ENCODE measurements around the gene DMD.
"Not testable (repeated sequence)": the region's sequence is repeated elsewhere in the genome, so short reads cannot be mapped to it uniquely, and the experiment has no call there.

Gene DMD

DNA sequence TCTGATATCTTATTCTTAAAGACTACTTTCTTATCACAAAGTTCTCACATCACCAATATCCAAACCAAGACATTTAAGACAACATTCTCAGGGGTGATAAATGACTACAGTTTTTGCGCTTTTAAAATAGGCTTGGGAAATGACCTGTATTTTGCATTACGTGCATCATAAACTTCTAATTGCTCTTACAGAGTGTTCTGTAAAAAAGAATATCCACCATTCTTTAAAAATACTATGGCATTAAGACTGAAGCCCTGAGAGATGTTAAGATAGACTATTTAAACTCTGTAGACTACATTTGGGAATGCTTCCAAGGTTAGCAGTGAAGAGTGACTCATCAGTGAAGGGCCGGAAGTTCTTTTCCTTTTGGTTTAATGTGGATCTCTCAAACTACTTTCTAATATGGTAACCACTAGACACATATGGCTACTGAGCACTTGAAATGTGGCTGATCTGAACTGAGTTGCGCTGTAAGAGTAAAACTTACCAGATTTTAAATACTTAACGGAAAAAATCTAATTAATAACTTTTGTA, 1620.7 kb downstream of the DMD start:
- no peak overlapping the region for H3K4me3 ChIP-seq (ENCODE audit: low read depth, low read length)
- TF ChIP-seq CTCF (IDR thresholded peaks at IDR 0.05; ENCODE audit: borderline replicate concordance, insufficient read depth, low read depth, low read length): no peak

DNA sequence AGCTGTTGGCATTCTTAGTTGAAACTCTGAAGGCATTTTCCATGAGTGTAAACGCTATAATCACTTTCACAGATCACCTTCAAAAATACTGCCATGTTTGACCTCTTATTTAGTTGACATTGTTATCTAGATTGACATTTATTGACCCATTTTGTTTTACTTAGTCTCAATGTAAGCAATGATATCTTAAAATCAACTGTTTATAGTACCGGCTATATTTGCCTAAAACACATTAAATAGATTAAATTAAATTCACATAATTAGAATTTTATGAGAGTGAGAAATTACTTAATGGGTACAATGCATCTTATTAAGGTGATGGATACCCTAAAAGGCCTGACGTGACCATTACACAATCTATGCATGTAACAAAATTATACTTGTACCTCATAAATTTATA, 1621.8 kb downstream of the DMD start:
- no peak overlapping the region for H3K4me3 ChIP-seq (ENCODE audit: low read depth, low read length)
- no peak for TF ChIP-seq CTCF (IDR thresholded peaks at IDR 0.05; ENCODE audit: borderline replicate concordance, insufficient read depth, low read depth, low read length)

DNA sequence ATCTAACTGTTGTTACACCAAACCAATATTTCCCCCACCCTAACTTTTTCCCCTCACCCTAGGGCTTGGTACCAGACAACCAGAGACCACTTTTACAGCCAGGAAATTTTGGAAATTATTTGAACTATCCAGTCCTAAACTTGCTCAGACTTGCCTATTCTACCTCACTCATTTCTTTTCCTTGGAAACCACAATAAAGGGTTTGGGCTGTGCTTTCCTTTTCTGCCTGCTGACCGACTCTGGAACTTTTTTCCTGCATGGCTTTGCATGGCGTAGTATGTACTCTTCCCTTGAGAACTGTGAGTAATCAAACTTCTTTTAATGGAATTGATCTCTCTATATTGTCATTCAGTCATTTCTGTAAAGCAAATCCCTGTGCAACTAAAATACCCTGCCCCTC, 1623.0 kb downstream of the DMD start:
- no peak overlapping the region for H3K4me3 ChIP-seq (ENCODE audit: low read depth, low read length)
- TF ChIP-seq CTCF (IDR thresholded peaks at IDR 0.05; ENCODE audit: borderline replicate concordance, insufficient read depth, low read depth, low read length): no peak

GRCh38 chrX:31583892-31584291, 1627.5 kb downstream of the DMD start:
- H3K4me3 ChIP-seq (ENCODE audit: low read depth, low read length): not testable (repeated sequence)

DNA sequence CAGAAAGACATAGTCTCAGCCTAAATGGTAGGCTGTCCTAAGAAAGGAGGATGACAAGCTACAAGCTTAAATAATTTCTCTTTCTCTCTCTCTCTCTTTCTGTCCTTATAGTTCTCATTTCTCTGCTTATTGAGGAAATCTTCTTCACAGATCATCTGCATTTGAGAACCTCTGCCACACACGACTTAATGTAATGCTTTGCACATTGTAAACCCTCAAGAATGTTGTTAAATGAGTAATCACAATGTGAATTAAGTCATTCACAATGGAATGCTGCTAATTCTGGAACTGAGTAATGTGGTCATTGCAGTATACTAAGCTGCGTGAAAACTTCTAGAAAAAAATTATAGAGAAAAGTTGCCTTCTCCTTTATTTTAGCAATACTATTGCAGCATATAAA, 1630.6 kb downstream of the DMD start:
- H3K4me3 ChIP-seq (ENCODE audit: low read depth, low read length): no peak overlapping the region
- no peak for TF ChIP-seq CTCF (IDR thresholded peaks at IDR 0.05; ENCODE audit: borderline replicate concordance, insufficient read depth, low read depth, low read length)

- no peak for TF ChIP-seq CTCF (IDR thresholded peaks at IDR 0.05; ENCODE audit: borderline replicate concordance, insufficient read depth, low read depth, low read length)
- no peak overlapping the region for H3K4me3 ChIP-seq (ENCODE audit: low read depth, low read length)
Measured at GRCh38 chrX:31580227-31580626, 1631.1 kb downstream of the DMD start.

DNA sequence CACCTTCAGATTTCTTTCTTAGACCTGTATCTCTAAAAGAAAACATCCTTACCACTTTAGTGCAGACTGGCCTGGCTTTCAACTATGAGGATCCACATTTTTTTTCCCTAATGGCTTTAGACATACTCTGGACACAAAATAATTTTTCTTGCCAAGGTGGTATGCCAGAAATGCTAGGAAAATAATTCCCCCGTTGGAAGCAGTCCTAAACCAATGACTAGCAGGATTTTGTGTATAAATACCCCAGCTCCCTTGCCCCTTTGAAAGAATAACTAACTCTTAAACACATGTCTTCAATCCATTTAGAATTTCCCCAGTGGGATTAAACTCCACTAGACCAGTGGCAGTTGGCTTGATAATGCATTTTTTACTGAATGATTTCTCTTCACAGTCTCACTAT, 1639.0 kb downstream of the DMD start:
- TF ChIP-seq CTCF (IDR thresholded peaks at IDR 0.05; ENCODE audit: borderline replicate concordance, insufficient read depth, low read depth, low read length): no peak
- no peak overlapping the region for H3K4me3 ChIP-seq (ENCODE audit: low read depth, low read length)

GRCh38 chrX:31570658-31571057, 1640.7 kb downstream of the DMD start:
- no peak for TF ChIP-seq CTCF (IDR thresholded peaks at IDR 0.05; ENCODE audit: borderline replicate concordance, insufficient read depth, low read depth, low read length)
- no peak overlapping the region for H3K4me3 ChIP-seq (ENCODE audit: low read depth, low read length)
